ENCODE data around the gene TBC1D16.
"Not testable (repeated sequence)": the region's sequence is repeated elsewhere in the genome, so short reads cannot be mapped to it uniquely, and the experiment has no call there.

The TBC1D16 gene

GRCh38 chr17:79971651-79972050 is 64.0 kb downstream of the TBC1D16 start:
- no peak for DNase-seq

GRCh38 chr17:79970576-79971068 is 65.0 kb downstream of the TBC1D16 start:
- DNase-seq, result peak; percentile 47

- no peak for DNase-seq
Observed at GRCh38 chr17:79969906-79970305, 65.8 kb downstream of the TBC1D16 start.

DNA sequence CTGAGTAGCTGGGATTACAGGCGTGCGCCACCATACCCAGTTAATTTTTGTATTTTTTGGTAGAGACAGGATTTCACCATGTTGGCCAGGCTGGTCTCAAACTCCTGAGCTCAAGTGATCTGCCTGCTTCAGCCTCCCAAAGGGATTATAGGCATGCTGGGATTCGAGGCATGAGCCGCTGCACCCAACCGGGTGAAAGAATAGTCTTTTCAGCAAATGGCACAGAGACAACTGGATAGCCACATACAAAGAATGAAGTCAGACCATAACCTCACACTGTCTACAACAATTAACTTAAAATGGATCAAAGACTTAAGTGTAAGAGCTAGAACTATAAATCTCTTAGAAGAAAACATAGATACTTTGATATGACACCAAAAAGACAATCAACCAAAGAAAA is 67.6 kb downstream of the TBC1D16 start:
- no peak for DNase-seq

DNA sequence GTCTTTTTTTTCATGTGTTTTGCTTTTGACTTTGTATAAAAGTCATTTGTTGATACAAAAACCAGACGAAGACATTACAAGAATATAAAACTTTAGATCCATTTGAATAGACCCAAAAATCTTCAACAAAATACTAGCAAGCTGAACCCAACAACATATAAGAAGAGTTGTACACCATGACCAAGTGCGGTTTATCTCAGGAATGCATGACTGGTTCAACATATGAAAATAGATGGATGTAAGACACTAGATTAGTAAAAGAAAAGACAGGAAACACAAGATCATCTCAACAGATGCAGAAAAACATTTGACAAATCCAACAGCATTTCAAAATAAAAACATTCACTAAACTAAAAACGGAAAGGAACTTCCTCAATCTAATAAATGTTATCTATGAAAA is 69.0 kb downstream of the TBC1D16 start:
- no peak for DNase-seq

DNA sequence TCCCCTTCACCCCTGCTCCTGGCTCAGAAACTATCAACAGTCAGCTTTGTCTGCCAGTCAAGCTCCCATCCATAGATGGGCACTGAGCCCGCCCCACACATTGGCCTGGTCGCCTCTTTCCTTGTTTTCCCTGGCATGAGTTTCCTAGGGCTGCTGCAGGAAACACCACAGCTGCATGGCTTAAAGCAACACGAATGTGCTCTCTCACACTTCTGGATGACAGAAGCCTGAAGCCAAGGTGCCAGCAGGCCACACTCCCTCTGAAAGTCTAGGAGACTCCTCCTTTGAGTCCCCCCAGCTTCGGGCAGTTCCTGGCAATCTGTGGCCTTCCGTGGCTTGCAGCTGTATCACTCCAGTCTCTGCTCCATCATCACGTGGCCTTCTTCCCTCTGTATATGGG is 69.9 kb downstream of the TBC1D16 start:
- DNase-seq, result no peak

- DNase-seq, result not testable (repeated sequence)
Observed at GRCh38 chr17:79962467-79962866, 73.2 kb downstream of the TBC1D16 start.

GRCh38 chr17:79961567-79961966 is 74.1 kb downstream of the TBC1D16 start:
- not testable (repeated sequence) for DNase-seq

DNA sequence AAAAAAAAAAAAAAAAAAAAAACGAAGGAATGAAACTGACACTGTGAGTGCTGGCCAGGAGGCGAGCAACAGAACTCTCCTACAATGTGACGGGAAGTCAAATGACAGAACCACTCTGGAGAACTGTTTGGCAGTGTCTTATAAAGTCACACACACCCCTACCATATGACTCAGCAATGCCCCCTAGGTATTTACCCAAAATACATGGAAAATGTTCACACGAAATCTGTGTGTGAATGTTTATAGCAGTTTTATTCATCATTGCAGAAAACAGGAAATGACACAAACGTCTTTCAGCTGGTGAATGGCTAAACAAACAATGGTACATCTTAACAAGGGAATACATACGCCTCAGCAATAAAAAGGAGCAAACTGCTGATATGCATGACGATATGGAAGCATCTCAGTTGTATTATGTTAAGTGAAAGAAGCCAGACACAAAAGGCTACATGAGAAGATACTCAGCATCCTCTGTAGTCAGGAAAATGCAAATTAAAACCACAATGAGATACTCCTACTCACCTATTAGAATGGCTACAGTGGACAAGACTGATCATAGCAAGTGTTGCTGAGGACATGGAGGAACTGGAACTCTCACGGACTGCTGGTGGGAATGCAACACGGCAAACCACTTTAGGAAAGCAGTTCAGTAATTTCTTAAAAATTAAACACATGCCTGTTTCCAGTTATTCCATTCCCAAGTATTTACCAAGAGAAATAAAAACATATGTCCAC is 74.7 kb downstream of the TBC1D16 start:
- DNase-seq, result no peak

- no peak for DNase-seq
Observed at GRCh38 chr17:79959042-79959441, 76.6 kb downstream of the TBC1D16 start.

GRCh38 chr17:79956853-79957252 is 78.8 kb downstream of the TBC1D16 start:
- no peak for DNase-seq

DNA sequence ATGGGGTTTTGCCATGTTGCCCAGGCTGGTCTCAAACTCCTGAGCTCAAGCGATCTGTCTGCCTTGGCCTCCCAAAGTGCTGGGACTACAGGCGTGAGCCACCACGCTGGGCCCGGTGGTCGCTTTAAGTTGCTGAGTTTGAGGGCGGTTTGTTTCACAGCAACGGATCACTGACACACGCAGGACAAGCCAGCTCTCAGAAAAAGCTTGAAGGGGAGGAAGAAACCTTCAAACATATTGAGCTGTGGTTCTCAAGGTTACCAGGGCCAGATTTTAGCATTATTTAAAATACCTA is 79.3 kb downstream of the TBC1D16 start:
- DNase-seq, result not testable (repeated sequence)

GRCh38 chr17:79955691-79956440 is 79.8 kb downstream of the TBC1D16 start:
- no peak for DNase-seq

DNA sequence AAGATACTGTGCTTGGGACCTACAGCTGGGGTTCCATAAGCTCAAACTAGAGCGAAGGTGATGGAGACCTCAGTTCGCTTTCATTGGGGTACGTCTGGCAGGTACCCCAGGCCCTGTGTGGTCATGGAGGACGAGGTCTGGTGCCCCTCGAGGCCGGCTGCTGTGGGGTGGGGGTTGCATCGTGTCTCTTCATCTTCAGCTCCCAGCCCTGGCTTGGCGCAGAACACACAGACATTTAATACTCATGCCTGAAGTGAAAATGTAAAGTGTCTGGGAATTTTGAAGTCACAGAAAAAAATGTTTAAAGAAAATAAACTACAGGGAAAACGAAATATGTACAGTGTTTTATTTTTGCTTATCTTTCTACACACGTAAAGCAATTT is 80.5 kb downstream of the TBC1D16 start:
- no peak for DNase-seq

GRCh38 chr17:79954281-79955166 is 81.1 kb downstream of the TBC1D16 start:
- no peak for DNase-seq

DNA sequence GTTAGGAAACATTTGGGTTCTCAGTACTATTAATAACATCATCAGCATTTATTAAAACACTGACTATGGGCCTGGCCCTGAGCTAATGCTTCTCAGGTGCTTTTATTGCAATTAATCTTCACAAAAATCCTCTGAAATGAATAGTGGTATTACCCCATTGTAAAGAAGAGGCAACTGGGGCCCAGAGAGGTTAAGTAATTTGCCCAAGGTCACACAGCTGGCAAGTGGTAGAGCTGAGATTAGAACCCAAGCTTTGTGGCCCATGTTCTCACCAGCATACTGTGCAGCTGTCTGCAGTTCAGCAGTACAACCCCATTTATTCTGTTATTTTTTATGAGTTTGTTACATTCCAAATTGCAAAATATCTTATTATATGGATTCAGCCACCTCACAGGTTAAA is 82.3 kb downstream of the TBC1D16 start:
- DNase-seq, result no peak

- no peak for DNase-seq
Observed at GRCh38 chr17:79952901-79953300, 82.8 kb downstream of the TBC1D16 start.

DNA sequence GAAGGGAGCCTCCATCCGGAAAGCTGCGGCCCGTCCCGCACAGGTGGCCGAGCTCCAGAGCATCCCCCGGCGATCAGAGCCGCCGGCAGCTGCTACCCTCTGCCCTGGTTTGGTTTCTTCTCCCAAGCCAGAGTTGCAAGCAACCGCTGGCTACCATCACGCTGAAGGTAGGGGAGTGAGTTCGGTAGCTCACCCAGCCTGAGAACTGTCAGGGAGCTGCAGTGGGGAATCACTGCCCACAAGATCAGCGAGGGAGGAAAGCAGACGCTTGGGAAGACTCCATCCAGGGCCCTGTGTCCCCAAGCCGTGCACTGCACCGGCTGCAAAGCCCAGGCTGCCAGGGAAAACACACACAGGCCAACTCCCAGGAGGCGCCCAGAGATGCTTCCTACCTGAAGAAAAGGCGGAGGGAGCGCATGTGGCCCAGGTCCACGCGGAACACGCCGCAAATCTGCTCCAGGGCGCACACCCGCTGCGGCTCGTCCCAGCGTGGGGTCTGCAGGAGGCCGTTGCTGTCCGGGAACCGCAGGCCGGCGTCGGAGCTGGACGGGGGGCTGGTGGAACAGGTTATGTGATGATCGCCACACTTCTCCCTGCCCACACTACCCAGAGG is 83.3 kb downstream of the TBC1D16 start:
- no peak for DNase-seq

- DNase-seq, result no peak
Observed at GRCh38 chr17:79951361-79952264, 84.1 kb downstream of the TBC1D16 start.

- DNase-seq, result no peak
Observed at GRCh38 chr17:79950751-79951150, 84.9 kb downstream of the TBC1D16 start.

- no peak for DNase-seq
Observed at GRCh38 chr17:79950306-79950705, 85.4 kb downstream of the TBC1D16 start.

DNA sequence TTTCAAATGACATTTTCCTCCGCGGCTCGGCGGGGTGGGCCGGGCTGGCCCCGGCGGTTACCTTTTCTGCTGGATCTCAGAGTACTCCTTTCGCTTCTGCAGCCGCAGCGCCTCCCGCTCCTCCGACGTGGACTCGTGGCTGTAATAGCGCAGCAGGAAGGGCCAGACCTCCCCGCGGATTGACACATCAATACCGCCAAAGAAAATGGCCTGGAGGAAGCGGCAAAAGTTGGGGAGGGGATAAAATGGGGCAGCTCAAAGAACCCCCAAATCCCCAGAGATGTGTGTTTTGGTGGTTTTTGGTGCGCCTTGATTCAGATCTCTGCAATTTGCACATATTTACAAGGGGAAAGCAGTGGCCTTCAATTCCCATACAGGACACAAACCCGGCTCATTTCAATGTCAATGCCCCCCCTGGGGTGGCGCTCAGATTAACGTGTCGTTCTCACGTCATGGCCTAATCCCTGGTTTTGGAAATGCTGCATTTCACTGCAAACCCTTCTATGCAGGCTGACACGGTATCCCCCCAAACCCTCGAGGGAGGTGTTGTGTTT is 85.9 kb downstream of the TBC1D16 start:
- no peak for DNase-seq

Data from SHP77 treated with DMSO at 0.1 percent for 48 hours (cell line).